Loucy (cell line): ENCODE measurements around the gene RSBN1.

ENCODE experiments used
- H2AFZ ChIP-seq: fragments of 200-600 bp; sonication (generic); 2 replicates; pipeline ENCODE4 v1.6.0; 2016; ENCODE audit warnings: antibody characterized with exemption, mild to moderate bottlenecking, low read length, moderate library complexity
- H3F3A ChIP-seq: fragments of 200-600 bp; 2 replicates; pipeline ENCODE4 v1.6.0; 2016; ENCODE audit warnings: antibody characterized with exemption, low read depth, mild to moderate bottlenecking
- H3K27me3 ChIP-seq: fragments of 200-600 bp; sonication (generic); 2 replicates; pipeline ENCODE4 v1.6.1; 2014; ENCODE audit warnings: low read length, mild to moderate bottlenecking; ENCODE audit not compliant: insufficient read depth, poor library complexity, severe bottlenecking
- H3K36me3 ChIP-seq: fragments of 200-600 bp; sonication (generic); 2 replicates; pipeline ENCODE4 v1.6.1; 2016; ENCODE audit warnings: low read length; ENCODE audit not compliant: insufficient read depth
- H3K4me1 ChIP-seq: fragments of 200-600 bp; sonication (generic); 2 replicates; pipeline ENCODE4 v1.5.1; 2014; ENCODE audit warnings: low read length, mild to moderate bottlenecking; ENCODE audit not compliant: insufficient read depth, poor library complexity, severe bottlenecking
- H3K4me2 ChIP-seq: fragments of 200-600 bp; sonication (generic); 2 replicates; pipeline ENCODE4 v1.6.0; 2014; ENCODE audit warnings: antibody characterized with exemption, low read length, low read depth, mild to moderate bottlenecking; ENCODE audit not compliant: poor library complexity, severe bottlenecking
- H3K4me3 ChIP-seq: fragments of 200-600 bp; sonication (generic); 2 replicates; pipeline ENCODE4 v1.5.1; 2014; ENCODE audit warnings: low read length, mild to moderate bottlenecking, mixed read lengths; ENCODE audit not compliant: poor library complexity, severe bottlenecking
- H3K79me2 ChIP-seq: fragments of 200-600 bp; sonication (generic); 2 replicates; pipeline ENCODE4 v1.6.1; 2014; ENCODE audit warnings: low read length; ENCODE audit not compliant: insufficient read depth
- H3K9ac ChIP-seq: fragments of 200-600 bp; sonication (generic); 2 replicates; pipeline ENCODE4 v1.6.0; 2014; ENCODE audit warnings: mild to moderate bottlenecking, low read depth, low read length, moderate library complexity; ENCODE audit not compliant: poor library complexity, severe bottlenecking
- H3K9me2 ChIP-seq: fragments of 200-600 bp; sonication (generic); replicated peaks from 2 replicates; pipeline ENCODE4 v1.6.1; 2016; ENCODE audit warnings: low read depth, low read length, mixed read lengths
- H3K9me3 ChIP-seq: fragments of 200-600 bp; sonication (generic); 2 replicates; pipeline ENCODE4 v1.6.1; 2014; ENCODE audit warnings: mild to moderate bottlenecking, antibody characterized with exemption, low read length, low read depth; ENCODE audit not compliant: insufficient read depth
- H4K20me1 ChIP-seq: fragments of 200-600 bp; sonication (generic); 2 replicates; pipeline ENCODE4 v1.6.0; 2014; ENCODE audit warnings: antibody characterized with exemption, low read length, mild to moderate bottlenecking; ENCODE audit not compliant: insufficient read depth, poor library complexity, severe bottlenecking
- EZH2phosphoT487 ChIP-seq: fragments of 200-600 bp; IDR thresholded peaks from 2 replicates; pipeline ENCODE4 v1.6.1; 2018; ENCODE audit warnings: antibody characterized with exemption, mild to moderate bottlenecking, moderate library complexity, borderline replicate concordance
- TF ChIP-seq, protein P1 (sequence below): fragments of 200-600 bp; sonication (generic); conservative IDR thresholded peaks from 2 replicates; pipeline ENCODE4 v1.5.1; 2014; ENCODE audit warnings: mild to moderate bottlenecking, antibody characterized with exemption, low read length

The RSBN1 gene

DNA sequence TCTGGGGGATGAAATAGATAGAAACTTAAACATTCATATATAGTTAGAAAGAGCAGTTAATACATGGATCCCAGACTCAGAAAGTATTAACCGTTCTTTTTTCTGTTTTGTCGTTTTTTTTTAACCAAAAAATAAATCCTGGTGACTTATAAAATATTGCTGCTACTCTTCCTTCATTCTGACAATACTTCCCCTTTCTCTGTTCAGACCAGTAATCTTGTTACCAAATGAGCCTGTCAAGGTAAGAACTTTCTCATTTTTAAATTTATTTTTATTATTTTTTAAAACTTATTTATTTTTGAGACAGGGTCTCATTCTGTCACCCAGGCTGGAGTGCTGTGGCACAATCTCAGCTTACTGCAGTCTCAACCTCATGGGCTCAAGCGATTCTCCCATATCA lies 45.5 kb upstream of the RSBN1 start:
- Histone ChIP-seq H3K9ac (no peak overlapping the region), H2AFZ (no peak overlapping the region), H4K20me1 (no peaks in the 10 kb centered on the region), H3K4me2 (no peak overlapping the region), H3K4me1 (no peaks in the 10 kb centered on the region), H3K9me3 (no peaks in the 10 kb centered on the region), H3K79me2 (no peaks in the 10 kb centered on the region), H3K9me2 (no peaks in the 10 kb centered on the region), H3K4me3 (no peak overlapping the region), H3K27me3 (no peaks in the 10 kb centered on the region), H3K36me3 (peaks cover 42% of the 10 kb centered on the region), H3F3A (no peaks in the 10 kb centered on the region)
- TF ChIP-seq, protein P1, sequence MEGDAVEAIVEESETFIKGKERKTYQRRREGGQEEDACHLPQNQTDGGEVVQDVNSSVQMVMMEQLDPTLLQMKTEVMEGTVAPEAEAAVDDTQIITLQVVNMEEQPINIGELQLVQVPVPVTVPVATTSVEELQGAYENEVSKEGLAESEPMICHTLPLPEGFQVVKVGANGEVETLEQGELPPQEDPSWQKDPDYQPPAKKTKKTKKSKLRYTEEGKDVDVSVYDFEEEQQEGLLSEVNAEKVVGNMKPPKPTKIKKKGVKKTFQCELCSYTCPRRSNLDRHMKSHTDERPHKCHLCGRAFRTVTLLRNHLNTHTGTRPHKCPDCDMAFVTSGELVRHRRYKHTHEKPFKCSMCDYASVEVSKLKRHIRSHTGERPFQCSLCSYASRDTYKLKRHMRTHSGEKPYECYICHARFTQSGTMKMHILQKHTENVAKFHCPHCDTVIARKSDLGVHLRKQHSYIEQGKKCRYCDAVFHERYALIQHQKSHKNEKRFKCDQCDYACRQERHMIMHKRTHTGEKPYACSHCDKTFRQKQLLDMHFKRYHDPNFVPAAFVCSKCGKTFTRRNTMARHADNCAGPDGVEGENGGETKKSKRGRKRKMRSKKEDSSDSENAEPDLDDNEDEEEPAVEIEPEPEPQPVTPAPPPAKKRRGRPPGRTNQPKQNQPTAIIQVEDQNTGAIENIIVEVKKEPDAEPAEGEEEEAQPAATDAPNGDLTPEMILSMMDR: no peak
- TF ChIP-seq EZH2phosphoT487: no peak

DNA sequence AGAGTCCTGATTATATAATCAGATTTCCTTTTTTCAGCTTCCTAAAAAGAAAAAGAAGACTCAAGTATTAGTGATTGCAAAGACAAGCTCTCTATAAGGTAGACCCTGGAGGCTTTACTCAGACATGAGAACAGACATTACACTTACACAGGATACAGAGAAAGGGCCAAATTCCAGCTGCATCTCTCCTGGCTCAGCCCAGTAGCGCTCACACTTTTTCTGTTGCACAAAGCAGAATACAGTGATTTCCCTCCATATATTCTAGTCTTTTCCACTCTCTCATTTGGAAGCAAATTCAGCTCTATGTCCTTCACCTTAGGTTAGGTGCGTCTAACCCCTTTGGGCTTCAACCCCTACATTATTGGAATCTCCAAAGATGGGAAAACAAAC lies 44.1 kb upstream of the RSBN1 start:
- Histone ChIP-seq H3F3A (no peaks in the 10 kb centered on the region; the same call in 1 of the 2 replicates), H3K4me2 (no peak overlapping the region), H3K9ac (no peak overlapping the region), H3K36me3 (peaks cover 42% of the 10 kb centered on the region), H3K79me2 (no peaks in the 10 kb centered on the region), H4K20me1 (no peaks in the 10 kb centered on the region), H3K9me2 (no peaks in the 10 kb centered on the region), H3K27me3 (no peaks in the 10 kb centered on the region), H3K9me3 (no peaks in the 10 kb centered on the region), H2AFZ (no peak overlapping the region), H3K4me3 (no peak overlapping the region), H3K4me1 (no peaks in the 10 kb centered on the region)
- no peak for TF ChIP-seq EZH2phosphoT487
- TF ChIP-seq, protein P1: no peak

DNA sequence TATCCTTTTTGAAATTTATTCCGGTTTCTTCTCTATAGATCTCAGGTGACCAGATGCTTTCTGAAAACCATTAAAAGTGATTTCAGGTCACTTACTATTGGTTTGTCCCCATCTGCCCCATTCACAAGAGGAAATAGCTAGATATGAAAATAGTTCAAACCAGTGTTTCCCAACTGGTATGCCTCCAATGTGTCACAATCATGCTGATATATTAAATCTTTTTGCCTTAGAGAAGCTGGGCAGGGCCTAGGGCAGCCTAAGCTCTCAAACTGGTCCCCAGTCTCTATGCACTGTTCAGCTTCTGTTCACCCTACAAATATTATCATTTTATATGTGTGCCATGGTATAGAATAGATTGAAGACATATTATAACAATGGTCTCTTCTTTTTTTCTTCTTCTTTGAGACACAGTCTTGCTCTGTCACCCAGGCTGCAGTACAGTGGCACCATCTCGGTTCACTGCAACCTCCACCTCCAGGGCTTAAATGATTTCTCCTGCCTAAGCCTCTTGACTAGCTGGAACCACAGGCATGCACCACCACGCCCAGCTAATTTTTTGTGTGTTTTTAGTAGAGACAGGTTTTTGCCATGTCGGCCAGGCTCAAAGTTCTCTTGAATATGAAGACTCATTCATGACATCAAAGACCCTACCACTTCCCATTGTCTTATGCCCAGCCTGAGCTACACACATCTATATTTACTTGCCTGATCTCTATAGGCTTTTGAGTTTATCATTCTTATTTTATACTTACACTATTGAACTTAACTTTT lies 43.5 kb upstream of the RSBN1 start:
- Histone ChIP-seq H3K9me2 (no peaks in the 10 kb centered on the region), H3K79me2 (no peaks in the 10 kb centered on the region), H3K4me2 (no peak overlapping the region), H3K27me3 (no peaks in the 10 kb centered on the region), H3K4me1 (peaks cover under 1% of the 10 kb centered on the region), H3K9ac (no peak overlapping the region), H3K4me3 (no peak overlapping the region), H4K20me1 (no peaks in the 10 kb centered on the region), H3F3A (peaks cover under 1% of the 10 kb centered on the region; the same call in 1 of the 2 replicates), H3K36me3 (peaks cover 42% of the 10 kb centered on the region), H3K9me3 (no peaks in the 10 kb centered on the region), H2AFZ (no peak overlapping the region)
- TF ChIP-seq EZH2phosphoT487: no peak
- TF ChIP-seq, protein P1: no peak
